ENCODE results near the gene MAML2. TPM values are rescaled to one million over a fixed set of nuclear protein-coding genes. Genes with fewer than 3 reads are reported as not detected.

MAML2 gene
- total and polyA plus RNA-seq, 9 of the 15 experiments (the other 6 are each of a cell fraction or from before 2014, with no cell fraction given), result 0.79 to 6.8 (median 4.8) TPM

- TF ChIP-seq ZNF124 (CRISPR knock-in tag; IDR thresholded peaks at IDR 0.05), result no peak
- TF ChIP-seq, protein P1, sequence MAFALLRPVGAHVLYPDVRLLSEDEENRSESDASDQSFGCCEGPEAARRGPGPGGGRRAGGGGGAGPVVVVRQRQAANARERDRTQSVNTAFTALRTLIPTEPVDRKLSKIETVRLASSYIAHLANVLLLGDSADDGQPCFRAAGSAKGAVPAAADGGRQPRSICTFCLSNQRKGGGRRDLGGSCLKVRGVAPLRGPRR (CRISPR knock-in tag; IDR thresholded peaks at IDR 0.05), result no peak
- no peak for TF ChIP-seq TEAD2 (tag; IDR thresholded peaks at IDR 0.05)
- TF ChIP-seq HEY1 (CRISPR knock-in tag; IDR thresholded peaks at IDR 0.05; ENCODE audit: borderline replicate concordance), result no peak
- peak; percentile 53; the same call in 1 of the 2 replicates for TF ChIP-seq EP400 (IDR thresholded peaks at IDR 0.05)
- peak; percentile 85 for TF ChIP-seq LEF1 (IDR thresholded peaks at IDR 0.05)
- TF ChIP-seq SMARCE1 (IDR thresholded peaks at IDR 0.05), result peak; percentile 63; the same call in 1 of the 2 replicates
- TF ChIP-seq CXXC5 (CRISPR knock-in tag; IDR thresholded peaks at IDR 0.05), result 0 out of 2 replicates have a peak, but pooled peaks have one; percentile 27
- TF ChIP-seq ZEB2 (IDR thresholded peaks at IDR 0.05), result peak; percentile 80
- peak; percentile 32; the same call in 1 of the 2 replicates for TF ChIP-seq GATAD2A (IDR thresholded peaks at IDR 0.05)
- TF ChIP-seq CC2D1A (IDR thresholded peaks at IDR 0.05), result 0 out of 2 replicates have a peak, but pooled peaks have one; percentile 44
- no peak for TF ChIP-seq ELF1 (tag; IDR thresholded peaks at IDR 0.05)
- peak; percentile 77 for TF ChIP-seq DPF2 (IDR thresholded peaks at IDR 0.05)
- TF ChIP-seq CCNT2 (IDR thresholded peaks at IDR 0.05; ENCODE audit: borderline replicate concordance, extremely low read depth, insufficient read length, low read depth, low read length), result peak; percentile 55
- TF ChIP-seq ARID1B (IDR thresholded peaks at IDR 0.05), result peak; percentile 74
- TF ChIP-seq CTBP1 (IDR thresholded peaks at IDR 0.05; ENCODE audit: borderline replicate concordance), result peak; percentile 79; the same call in 1 of the 2 replicates
- TF ChIP-seq MECOM (CRISPR knock-in tag; IDR thresholded peaks at IDR 0.05), result peak; percentile 85
- TF ChIP-seq NFRKB (IDR thresholded peaks at IDR 0.05; ENCODE audit: low read depth), result 0 out of 2 replicates have a peak, but pooled peaks have one; percentile 37
- TF ChIP-seq, protein P2, sequence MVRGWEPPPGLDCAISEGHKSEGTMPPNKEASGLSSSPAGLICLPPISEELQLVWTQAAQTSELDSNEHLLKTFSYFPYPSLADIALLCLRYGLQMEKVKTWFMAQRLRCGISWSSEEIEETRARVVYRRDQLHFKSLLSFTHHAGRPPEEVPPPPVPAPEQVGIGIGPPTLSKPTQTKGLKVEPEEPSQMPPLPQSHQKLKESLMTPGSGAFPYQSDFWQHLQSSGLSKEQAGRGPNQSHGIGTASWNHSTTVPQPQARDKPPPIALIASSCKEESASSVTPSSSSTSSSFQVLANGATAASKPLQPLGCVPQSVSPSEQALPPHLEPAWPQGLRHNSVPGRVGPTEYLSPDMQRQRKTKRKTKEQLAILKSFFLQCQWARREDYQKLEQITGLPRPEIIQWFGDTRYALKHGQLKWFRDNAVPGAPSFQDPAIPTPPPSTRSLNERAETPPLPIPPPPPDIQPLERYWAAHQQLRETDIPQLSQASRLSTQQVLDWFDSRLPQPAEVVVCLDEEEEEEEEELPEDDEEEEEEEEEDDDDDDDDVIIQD (CRISPR knock-in tag; IDR thresholded peaks at IDR 0.05), result no peak
- no peak for TF ChIP-seq THRAP3 (IDR thresholded peaks at IDR 0.05; ENCODE audit: borderline replicate concordance)
- TF ChIP-seq ATF1 (CRISPR knock-in tag; IDR thresholded peaks at IDR 0.05), result no peak
- TF ChIP-seq ATF1 (tag; IDR thresholded peaks at IDR 0.05), result peak; percentile 45; the same call in 1 of the 2 replicates
- TF ChIP-seq L3MBTL2 (IDR thresholded peaks at IDR 0.05), result 0 out of 2 replicates have a peak, but pooled peaks have one; percentile 24
- TF ChIP-seq U2AF2 (optimal IDR thresholded peaks at IDR 0.05; ENCODE audit: low read depth, low read length), result no peak
- TF ChIP-seq THAP7 (CRISPR knock-in tag; IDR thresholded peaks at IDR 0.05), result no peak
- TF ChIP-seq EZH2 (IDR thresholded peaks at IDR 0.05; ENCODE audit: borderline replicate concordance, low read depth, low read length), result no peak
- TF ChIP-seq ZNF740 (CRISPR knock-in tag; IDR thresholded peaks at IDR 0.05), result peak; percentile 70
- TF ChIP-seq ZNF740 (tag; IDR thresholded peaks at IDR 0.05), result 0 out of 4 replicates have a peak, but pooled peaks of 1 of the 2 experiments have one; percentile 50
Measured at GRCh38 chr11:96260067-96260511, 82.9 kb downstream of the MAML2 start (continued).

Measured in K562 (cell line).